Measurements from ENCODE around the gene NMB.

Gene NMB

DNA sequence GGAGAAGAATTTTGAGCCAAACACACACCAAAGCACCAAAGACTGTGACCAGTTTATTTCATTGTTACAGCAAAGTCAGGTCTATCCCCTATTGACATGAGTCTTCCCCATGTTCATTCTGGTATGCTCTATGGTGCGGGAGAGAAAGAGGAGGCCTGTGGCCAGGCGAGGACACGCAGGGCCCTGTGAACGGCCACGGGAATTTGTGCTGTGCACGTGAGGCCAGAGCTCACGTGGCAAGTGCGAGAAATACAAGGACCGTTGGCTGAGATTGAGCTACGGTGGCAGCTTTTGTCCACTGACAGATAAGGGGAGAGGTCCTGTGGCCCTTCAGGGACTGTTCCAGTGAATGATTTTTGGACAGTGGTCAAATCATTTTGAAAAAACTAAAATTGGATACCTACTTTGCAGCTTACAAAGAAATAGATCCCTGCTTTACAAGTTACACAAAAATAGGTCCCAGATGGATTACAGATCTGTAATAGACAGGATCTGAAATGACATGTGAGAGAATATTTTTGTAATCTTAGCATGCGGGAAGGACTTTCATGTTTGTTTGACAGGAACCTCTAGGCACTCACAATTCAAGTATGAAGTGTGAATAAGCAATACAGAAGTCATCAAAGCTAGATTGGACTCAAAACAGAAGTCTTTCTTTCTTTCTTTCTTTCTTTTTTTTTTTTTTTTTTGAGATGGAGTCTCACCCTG lies 48.0 kb downstream of the NMB start:
- DNase-seq = no peak

DNA sequence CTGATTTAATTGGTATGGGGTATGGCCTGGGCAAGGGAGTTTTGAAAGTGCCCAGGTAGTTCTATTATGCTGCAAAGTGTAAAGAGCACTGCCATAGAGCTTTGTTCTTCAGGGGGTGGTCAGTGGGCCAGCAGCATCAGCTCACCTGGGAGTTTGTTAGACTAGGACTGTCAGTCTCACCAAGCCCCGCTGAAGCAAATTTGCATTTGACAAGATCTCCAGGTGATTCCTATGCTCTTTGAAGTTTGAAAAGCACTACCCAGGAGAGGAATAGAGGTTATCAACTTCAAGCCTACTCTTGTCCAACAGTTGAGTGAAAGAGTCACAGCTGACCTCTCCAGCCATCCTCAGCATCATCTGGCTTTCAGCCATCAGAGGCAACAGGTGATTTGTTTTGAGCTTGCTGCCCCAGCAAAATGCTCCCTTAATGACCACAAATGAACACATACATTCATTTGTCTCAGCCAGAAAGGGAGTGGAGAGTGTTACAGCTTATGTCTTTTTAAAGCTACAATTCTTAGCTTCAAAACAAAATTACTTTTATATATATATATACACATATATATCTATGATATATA lies 49.2 kb downstream of the NMB start:
- DNase-seq = no peak

DNA sequence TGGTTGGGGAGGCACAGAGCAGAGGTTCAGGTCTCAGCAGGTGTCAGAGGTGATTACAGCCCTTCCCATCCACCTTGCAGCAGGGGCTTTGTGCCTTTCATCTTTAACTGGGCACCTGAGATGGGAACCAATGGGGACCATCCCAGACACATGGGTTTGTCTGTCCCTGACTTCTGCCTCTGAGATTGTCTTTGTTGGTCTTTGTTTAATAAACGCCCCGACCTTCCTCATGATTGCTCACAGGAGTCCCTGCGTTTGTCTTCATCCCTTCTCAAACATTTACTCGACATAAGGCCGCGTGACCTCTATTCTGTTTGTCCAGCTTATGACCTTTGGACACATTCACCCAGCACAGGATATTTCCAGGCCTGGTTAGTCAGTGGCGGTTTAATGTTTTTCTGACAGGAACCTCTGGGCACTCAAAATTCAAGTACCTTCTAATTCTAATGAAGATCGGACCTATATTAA lies 51.3 kb downstream of the NMB start:
- DNase-seq = no peak

DNA sequence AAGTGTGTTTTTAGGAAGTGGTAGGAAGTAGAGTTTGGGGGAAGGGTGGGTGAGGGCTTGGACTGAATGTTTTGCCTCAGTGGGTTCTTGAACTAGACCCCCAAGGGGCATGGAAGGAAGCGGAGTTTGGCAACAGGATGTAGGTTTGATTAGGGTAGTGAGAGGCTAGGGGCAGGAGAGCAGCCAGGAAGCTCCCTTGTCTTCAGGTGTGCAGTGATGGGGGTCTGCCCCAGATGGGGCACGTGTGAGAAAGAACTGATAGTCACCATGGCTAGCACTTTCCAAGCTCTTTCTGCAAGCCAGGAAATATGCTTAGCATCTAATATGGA lies 52.5 kb downstream of the NMB start:
- no peak for DNase-seq

All from CD4-positive, alpha-beta T cell treated with Interleukin-17A for 1 hour (primary cell).